Superior temporal gyrus (tissue), 1 donor: ENCODE data around the gene CCNI2.

ENCODE experiments used
- DNase-seq: peaks from one replicate; pipeline ENCODE4 v3.0.0-alpha.2; 2016; ENCODE audit errors: extremely low spot score

The CCNI2 gene

DNA sequence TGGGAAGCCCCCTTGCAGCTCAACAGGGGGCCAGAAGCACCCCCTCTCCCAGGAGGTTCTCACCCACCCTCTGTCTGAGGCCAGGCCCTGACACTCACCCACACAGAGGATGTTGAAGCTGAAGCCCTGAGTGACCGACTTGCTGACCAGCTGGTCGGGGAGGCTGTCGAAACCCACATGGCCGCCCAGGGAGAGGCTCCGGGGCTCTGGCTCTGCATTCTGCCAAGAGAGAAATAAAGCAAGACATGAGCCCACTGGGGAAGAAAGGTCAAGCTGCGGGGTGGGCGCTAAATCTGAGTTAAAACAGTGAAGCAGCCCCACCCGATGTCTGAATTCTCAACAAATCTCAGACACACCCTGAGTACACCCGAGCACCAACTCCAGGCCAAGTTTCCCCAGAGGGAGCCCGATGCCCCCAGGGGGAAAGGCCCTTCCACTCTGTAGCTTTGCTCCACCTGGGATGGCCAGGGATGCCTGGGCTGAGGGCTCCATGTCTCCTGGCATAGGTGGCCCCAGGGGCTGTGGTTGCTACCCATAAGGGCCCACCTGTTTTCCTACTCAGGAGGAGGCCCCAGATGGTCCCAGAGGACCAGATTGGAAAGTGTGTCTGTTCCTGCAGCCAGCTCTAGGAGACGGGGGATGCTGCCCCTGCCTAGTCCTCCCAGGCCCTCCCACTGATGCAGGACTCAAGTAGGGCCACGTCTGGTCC, 18.2 kb downstream of the CCNI2 start:
- DNase-seq = no peak

- DNase-seq = no peak
These were observed 19.0 kb downstream of the CCNI2 start for GRCh38 chr5:132766020-132766805.

- no peak for DNase-seq
These were observed 19.5 kb downstream of the CCNI2 start for GRCh38 chr5:132766806-132767055.

DNA sequence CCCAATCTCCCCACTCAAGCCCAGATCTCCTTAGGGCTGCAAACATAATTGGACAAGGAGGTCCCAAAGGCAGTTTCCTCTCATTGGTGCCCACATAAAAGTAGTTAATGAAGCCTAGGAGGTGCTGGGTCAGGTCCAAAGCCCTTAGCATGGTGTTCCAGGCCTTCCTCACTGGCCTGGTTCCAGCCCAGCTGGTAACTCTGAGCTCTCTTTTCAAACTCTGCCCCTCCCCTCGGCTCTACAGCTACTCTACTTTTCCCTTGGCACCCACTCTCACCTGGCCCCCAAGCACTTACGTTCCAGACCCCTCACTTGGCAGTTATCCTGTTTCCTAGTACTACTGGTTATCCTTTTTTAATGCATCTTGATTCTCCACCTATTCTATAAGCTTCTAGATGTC, 19.9 kb downstream of the CCNI2 start:
- DNase-seq = no peak

DNA sequence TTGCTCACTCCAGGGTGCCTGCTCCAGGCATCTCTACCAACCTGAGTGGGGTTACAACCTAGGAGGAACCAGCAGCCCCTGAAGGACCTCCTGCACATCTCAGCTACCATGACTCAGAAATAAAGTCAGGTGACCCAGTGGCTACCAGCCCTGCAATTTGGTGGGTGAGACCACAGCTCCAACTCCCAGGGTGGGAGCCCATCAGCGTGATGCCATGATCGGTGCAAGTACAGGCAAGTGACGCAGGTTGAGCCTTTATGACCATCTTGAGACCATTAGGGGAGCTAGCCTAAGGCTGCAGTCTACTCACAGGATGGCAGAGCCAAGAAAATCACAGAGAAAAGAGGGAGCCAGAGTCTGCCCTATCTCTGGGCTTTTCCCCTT, 21.3 kb downstream of the CCNI2 start:
- no peak for DNase-seq

GRCh38 chr5:132770476-132771159, 23.4 kb downstream of the CCNI2 start:
- no peak for DNase-seq

DNA sequence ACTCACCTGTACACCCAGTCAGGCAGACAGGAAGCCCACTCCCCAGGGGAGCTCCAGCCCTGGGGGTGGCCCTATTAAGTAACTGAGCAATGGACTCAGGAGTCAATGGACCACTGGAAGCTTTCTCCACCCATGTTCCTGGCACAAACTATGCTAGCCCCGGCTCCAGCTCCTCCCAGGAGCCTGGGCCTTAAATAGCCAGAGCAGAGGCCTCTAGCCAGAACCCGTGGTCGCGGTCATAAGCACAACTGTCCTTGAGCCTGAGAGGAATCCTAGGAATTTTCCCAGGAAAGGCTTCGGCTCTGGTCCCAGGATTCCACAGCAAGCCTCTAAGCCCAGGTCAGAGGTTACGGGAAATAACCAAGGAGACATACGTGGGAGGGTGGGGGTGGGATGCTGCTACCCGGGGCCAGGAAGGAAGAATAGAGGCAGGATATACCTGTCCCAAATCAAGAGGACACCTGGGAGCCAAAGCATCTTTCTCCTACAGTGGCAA, 24.3 kb downstream of the CCNI2 start:
- no peak for DNase-seq

GRCh38 chr5:132772291-132773070, 25.3 kb downstream of the CCNI2 start:
- DNase-seq = no peak

- DNase-seq = no peak
These were observed 25.9 kb downstream of the CCNI2 start for GRCh38 chr5:132773114-132773513.

- DNase-seq = peak; percentile 62
These were observed 26.6 kb downstream of the CCNI2 start for GRCh38 chr5:132773601-132774355.

- no peak for DNase-seq
These were observed 27.2 kb downstream of the CCNI2 start for GRCh38 chr5:132774406-132774805.

DNA sequence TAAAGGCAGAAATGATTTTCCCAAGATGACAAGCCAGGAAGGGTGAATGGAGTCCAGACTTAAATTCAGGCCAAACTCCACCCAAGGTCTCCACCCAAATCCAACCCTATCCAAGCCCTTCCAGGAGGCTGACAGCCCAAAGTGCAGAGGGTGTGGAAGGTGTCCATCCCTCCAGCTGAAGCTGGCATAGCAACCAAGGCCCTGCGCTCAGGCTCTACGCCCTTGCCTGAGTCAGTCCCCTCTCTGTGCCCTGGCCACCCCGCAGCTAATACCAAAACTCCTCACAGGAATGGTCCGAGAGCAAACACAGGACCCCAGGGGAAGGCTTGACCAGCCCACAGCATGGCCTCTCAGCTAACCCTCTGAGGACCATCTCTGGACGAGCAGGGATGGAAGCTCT, 27.7 kb downstream of the CCNI2 start:
- DNase-seq = no peak

- no peak for DNase-seq
These were observed 28.3 kb downstream of the CCNI2 start for GRCh38 chr5:132775476-132775961.

DNA sequence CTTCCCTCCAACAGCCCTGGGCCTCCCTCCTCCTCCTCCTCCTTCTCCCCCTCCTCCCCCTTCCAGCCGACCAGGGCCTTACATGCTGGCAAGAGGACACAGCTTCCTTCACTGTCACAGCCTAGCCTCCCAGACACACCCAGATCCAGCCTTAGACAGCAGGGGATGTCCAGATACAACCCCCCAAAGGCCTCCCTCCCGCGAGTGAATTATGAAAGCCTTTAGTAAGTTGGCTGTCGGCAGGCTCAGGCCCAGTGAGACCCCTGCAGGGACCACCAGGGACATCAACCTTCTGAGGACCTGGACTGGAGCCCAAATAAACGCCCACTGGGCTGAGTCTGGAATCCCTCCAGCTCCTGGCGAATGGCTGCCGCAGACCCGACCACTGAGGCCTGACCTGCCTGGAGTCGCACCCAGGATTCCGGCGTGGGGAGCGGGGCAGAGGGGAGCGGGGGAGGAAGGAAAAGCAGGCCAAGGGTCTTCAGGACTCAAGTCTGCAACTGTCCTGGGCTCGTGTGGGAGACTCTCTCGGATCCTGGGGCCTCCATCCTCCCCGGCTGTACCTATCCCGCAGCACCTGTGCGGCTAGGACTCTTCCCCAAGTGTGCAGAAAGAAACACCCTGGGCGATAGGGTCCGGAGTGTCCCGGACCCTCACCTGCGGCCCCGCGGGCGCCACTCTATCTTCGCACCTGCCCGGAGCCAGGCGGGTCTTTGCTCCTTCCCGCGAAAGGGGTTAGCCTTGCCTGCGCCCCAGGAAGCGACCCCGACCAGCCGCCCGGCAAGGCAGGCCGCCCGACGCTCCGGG, 29.1 kb downstream of the CCNI2 start:
- DNase-seq = no peak

DNA sequence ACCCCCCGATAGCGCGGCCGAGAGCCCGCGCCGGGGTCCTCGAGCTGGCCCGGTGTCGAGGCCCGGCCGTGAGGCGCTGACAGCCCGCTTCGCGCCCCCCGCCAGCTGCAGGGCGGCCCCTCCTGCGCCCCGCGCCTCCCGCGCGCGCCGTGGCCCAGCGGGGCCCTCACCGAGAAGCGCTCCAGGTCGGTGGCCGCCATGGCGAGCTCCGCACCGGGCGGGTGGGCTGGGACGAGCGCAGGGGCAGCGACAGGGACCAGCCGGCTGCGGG, 29.6 kb downstream of the CCNI2 start:
- no peak for DNase-seq

DNA sequence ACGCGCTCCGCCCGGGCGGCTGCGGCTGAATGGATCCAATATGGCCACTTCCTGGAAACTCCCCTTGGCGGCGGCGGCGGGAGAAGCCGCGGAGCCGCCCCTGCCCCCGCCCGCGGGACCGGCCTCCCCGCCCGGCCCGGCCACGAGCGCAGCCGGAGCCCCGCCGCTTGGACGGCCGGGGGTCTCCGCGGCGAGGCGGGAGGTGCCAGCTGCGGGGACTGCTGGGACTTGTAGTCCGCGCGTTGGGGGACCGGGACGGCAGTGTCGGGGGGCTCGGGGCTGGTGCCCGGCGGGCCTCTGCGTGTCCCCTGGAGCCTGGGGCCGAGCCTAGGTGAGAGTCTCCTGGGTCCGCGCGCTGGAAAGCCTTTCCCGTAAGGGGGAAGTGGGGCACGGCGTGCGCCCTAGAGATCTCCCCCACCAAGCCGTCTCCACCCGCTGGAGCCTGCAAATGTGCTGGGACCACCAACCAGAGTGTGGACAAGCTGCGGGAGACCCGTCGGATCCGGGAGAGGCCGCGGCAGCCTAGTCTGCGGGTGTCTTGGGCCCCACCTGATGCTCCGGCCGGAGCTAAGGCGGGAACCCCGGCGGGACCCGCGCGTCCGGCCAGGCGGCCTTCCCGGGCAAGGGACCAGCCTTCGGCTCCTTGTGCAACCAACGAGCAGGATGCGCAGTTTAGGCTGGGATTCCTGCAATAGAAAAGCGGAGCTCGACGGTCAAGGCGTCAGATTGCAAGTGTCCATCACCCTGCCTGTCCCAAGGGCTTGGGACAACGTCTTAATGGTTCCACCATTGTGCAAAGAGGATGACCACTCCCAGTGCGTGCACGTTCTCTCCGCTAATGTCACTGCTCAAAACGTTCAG, 30.2 kb downstream of the CCNI2 start, which contains the start of gene SEPTIN8:
Gene SEPTIN8, minus strand, starts transcription at position 31 of the 861 bp plus-strand sequence. CDS start 102 bp downstream, outside the sequence.
- peak; percentile 71 for DNase-seq

- DNase-seq = no peak
These were observed 30.9 kb downstream of the CCNI2 start for GRCh38 chr5:132778129-132778528.

GRCh38 chr5:132778856-132779255, 31.6 kb downstream of the CCNI2 start:
- peak; percentile 64 for DNase-seq

GRCh38 chr5:132779961-132780360, 32.7 kb downstream of the CCNI2 start:
- peak; percentile 95 for DNase-seq
